Glutamatergic neuron (in vitro differentiated cells): ENCODE measurements around the gene SEMG1. TPM values are rescaled to one million over a fixed set of nuclear protein-coding genes. Genes with fewer than 3 reads are reported as not detected.

Experiments used
- DNase-seq: peaks from one replicate; pipeline ENCODE4 v3.0.0; 2022
- H3K27ac Mint-ChIP-seq: one replicate; pipeline ENCODE4 v1.8.0; 2020; ENCODE audit warnings: mild to moderate bottlenecking, mixed read lengths, inconsistent platforms; ENCODE audit not compliant: unreplicated experiment
- H3K27me3 Mint-ChIP-seq: one replicate; pipeline ENCODE4 v1.8.0; 2020; ENCODE audit warnings: mild to moderate bottlenecking, moderate library complexity, mixed read lengths, inconsistent platforms; ENCODE audit not compliant: unreplicated experiment
- H3K36me3 Mint-ChIP-seq: one replicate; pipeline ENCODE4 v1.8.0; 2020; ENCODE audit warnings: mild to moderate bottlenecking, mixed read lengths, inconsistent platforms; ENCODE audit not compliant: unreplicated experiment
- H3K4me1 Mint-ChIP-seq: one replicate; pipeline ENCODE4 v1.8.0; 2020; ENCODE audit warnings: mild to moderate bottlenecking, low read depth, mixed read lengths, inconsistent platforms; ENCODE audit not compliant: unreplicated experiment
- H3K4me3 Mint-ChIP-seq: one replicate; pipeline ENCODE4 v1.8.0; 2020; ENCODE audit warnings: mild to moderate bottlenecking, mixed read lengths, inconsistent platforms; ENCODE audit not compliant: unreplicated experiment
- H3K9me3 Mint-ChIP-seq: one replicate; pipeline ENCODE4 v1.8.0; 2020; ENCODE audit warnings: mild to moderate bottlenecking, moderate library complexity, mixed read lengths, inconsistent platforms; ENCODE audit not compliant: unreplicated experiment
- CTCF ChIP-seq: fragments of 200-600 bp; sonication (generic); IDR thresholded peaks from one replicate; pipeline ENCODE4 v1.5.0; 2021; ENCODE audit not compliant: partially characterized antibody, unreplicated experiment
- total RNA-seq: library from RNA; stranded (reverse); fragmentation: NEBNext Ultra II Directional; extraction: Animal tissue kit (Norgen Biotek cat#: 25700); gene quantifications from one replicate; pipeline ENCODE4 v1.2.1, GENCODE V29; 2021; ENCODE audit not compliant: unreplicated experiment

The SEMG1 gene
- total RNA-seq, 1 donor from 2014 or later = not detected

GRCh38 chr20:45248609-45249008, 41.8 kb downstream of the SEMG1 start:
- Mint-ChIP-seq H3K9me3 (no peaks in the 10 kb centered on the region), H3K27ac (no peak overlapping the region), H3K4me3 (no peak overlapping the region), H3K4me1 (no peaks in the 10 kb centered on the region), H3K27me3 (no peaks in the 10 kb centered on the region), H3K36me3 (no peaks in the 10 kb centered on the region)
- DNase-seq = no peak
- TF ChIP-seq CTCF = no peak

- Mint-ChIP-seq H3K36me3 (no peaks in the 10 kb centered on the region), H3K27me3 (no peaks in the 10 kb centered on the region)
Measured at GRCh38 chr20:45251884-45252560, 45.2 kb downstream of the SEMG1 start.

GRCh38 chr20:45253261-45253660, 46.4 kb downstream of the SEMG1 start:
- H3K4me3 Mint-ChIP-seq = no peak overlapping the region
- no peak overlapping the region for H3K27ac Mint-ChIP-seq
- no peaks in the 10 kb centered on the region for H3K4me1 Mint-ChIP-seq
- no peaks in the 10 kb centered on the region for H3K36me3 Mint-ChIP-seq
- TF ChIP-seq CTCF = no peak
- DNase-seq = no peak
- H3K27me3 Mint-ChIP-seq = no peaks in the 10 kb centered on the region
- no peaks in the 10 kb centered on the region for H3K9me3 Mint-ChIP-seq

More at GRCh38 chr20:45251884-45252560, 45.2 kb downstream of the SEMG1 start:
- no peak for DNase-seq
- no peaks in the 10 kb centered on the region for H3K4me1 Mint-ChIP-seq
- H3K4me3 Mint-ChIP-seq = no peak overlapping the region
- H3K27ac Mint-ChIP-seq = no peak overlapping the region
- no peaks in the 10 kb centered on the region for H3K9me3 Mint-ChIP-seq
- TF ChIP-seq CTCF = no peak

- Mint-ChIP-seq H3K4me3 (no peak within 1 kb of the TSS), H3K9me3 (no peaks in the 10 kb centered on the region), H3K27ac (no peak within 1 kb of the TSS), H3K4me1 (no peaks in the 10 kb centered on the region), H3K27me3 (no peaks in the 10 kb centered on the region), H3K36me3 (no peaks in the 10 kb centered on the region)
- no peak for DNase-seq
- TF ChIP-seq CTCF = no peak
Measured at GRCh38 chr20:45254383-45255262, 47.8 kb downstream of the SEMG1 start, which contains the start of gene SLPI. SLPI (minus strand) TSS chr20:45254564; CDS start chr20:45254543, 21 bp downstream.

GRCh38 chr20:45257161-45257560, 50.3 kb downstream of the SEMG1 start:
- Mint-ChIP-seq H3K27ac (no peak overlapping the region), H3K27me3 (no peaks in the 10 kb centered on the region), H3K9me3 (no peaks in the 10 kb centered on the region), H3K4me1 (no peaks in the 10 kb centered on the region), H3K36me3 (no peaks in the 10 kb centered on the region), H3K4me3 (no peak overlapping the region)
- TF ChIP-seq CTCF = no peak
- DNase-seq = no peak
